Glomerular visceral epithelial cell (primary cell): ENCODE results near the gene CCKAR.

Experiments used
- DNase-seq: peaks from one replicate; pipeline ENCODE4 v3.0.0-alpha.2; 2016; ENCODE audit errors: extremely low spot score

Gene CCKAR

GRCh38 chr4:26491449-26492170 is 1.3 kb upstream of the CCKAR start:
- DNase-seq = no peak

DNA sequence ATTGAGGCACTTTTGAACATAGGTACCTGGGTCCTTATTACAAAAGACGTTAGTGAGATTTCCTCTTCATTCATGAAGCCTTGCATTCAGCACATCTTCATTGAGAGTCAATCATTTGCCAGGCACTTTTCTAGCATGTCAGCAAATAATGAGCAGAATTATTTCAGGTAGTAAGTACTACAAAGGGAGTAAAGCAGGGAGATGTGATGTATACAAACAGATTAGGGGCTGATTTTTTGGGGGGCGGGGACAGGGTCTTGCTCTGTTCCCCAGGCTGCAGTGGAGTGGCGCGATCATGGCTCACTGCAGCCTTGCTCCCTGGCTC is 638 bp upstream of the CCKAR start:
- DNase-seq = no peak

- DNase-seq = no peak
These were observed 941 bp downstream of the CCKAR start for GRCh38 chr4:26489101-26489985.

DNA sequence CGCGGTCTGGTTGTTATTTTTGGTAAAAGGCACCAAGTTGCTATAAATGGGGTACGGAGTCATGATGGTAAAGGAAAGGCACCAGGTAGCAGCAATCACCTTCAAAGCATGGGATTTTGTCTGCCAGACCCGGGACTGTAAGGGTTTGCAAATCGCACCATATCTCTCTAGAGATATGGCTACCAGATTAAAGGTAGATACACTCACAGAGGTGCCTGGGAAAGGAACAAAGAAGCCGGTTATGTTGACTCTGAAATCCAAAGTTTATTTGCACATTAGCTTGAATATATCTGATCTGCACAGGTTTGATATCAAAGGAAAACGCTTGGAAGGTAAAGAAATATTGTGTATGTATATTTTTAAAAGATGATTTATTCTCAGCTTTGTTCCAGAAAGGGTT is 4.6 kb downstream of the CCKAR start:
- no peak for DNase-seq

DNA sequence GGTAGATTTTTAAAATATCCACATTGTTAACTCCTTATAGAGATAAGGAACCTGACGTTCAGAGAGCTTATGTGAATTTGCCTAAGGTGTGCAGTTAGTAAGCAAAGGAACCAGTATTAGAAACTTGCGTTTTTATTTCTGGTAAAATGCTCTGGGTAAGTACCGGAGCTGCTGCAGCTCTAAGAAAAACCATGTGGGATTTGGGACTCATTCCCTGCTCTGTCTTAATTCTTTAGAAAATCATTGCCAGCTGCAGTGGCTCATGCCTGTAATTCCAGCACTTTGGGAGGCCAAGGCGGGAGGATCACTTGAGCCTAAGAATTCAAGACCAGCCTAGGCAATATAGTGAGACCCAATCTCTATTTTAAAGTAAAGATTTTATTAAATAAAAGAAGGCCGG is 5.8 kb downstream of the CCKAR start:
- DNase-seq = no peak

DNA sequence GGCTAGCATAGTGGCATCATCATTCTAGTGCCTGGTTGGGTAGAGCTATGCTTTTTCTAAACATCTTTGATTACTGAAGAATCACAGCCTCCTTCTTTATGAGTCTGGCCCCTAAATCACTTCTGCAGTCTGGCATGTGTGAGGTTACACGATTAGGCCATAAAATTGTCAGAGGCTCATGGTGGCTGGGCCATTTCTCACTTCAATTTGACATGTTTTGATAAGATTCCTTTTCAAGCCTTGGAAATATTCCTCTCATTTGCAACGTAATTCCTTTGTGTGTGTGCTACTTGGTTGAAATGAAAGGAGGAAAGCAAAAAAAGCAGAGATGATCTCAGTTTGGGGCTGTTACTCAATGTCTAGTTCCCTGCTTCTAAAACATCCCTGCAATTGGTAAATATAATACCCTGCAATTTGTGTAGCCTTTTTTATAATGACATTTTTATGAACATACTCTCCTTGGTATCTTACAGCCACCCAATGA is 6.2 kb downstream of the CCKAR start:
- DNase-seq = no peak

DNA sequence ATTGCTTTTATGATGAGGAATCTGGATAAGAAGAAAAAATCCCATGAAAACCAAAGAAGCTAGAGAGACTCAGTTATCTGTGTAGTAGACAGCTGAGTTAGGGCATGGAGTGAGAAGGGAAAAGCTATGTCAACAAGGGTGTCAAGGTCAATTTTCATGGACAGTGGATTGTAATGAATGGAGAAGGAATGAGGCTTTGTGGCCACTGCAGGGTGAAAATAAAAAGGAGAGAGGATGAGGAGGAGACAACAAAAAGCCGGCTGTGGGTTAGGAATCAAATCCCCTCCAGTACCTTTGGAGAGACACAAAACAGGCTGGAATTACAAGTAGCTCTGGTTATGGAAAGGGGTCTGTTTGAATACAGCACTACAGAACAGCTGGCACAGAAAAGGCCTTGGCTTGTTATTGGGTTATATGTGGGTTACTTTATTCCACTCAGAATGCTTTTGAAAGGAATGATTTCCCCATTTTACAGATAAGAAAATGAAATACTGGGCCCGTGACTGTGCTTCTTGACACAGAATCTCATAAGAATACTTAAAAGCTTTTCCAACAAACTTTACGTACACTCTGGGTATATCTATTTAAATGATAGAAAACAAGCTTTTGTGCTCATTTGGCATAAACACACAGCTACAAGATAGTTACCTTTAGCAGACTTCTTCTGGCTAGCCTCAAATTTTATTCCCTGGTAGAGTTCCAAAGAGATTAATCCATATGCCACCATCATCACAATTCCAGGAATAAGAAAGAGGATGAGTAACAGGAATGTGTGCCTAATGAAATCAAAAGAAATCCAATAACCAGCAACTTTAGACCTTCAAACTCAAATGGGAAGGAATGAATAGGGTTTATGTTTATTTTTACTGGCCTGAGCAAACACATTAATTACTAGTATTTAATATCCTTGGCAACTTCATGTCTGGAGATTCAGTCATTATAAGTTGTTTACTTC is 7.5 kb downstream of the CCKAR start:
- DNase-seq = no peak

DNA sequence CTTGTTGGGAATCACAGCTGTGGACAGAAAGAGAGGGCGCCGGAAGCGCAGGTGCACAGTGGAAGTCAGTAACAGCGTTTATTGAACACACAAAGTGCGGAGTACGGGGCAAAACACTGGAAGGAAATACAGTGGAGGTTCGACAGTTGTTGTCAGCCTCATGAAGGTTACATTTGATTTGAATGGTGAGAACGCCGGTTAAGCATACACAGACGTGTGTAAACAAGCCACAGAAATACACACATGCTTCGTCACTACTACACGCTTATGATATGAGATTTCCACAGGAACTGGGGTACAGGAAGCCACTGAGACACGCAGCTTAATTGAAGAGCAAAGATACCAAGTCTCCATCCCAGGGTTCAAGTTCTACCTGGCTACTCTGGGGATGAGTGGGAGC is 12.0 kb downstream of the CCKAR start:
- no peak for DNase-seq

DNA sequence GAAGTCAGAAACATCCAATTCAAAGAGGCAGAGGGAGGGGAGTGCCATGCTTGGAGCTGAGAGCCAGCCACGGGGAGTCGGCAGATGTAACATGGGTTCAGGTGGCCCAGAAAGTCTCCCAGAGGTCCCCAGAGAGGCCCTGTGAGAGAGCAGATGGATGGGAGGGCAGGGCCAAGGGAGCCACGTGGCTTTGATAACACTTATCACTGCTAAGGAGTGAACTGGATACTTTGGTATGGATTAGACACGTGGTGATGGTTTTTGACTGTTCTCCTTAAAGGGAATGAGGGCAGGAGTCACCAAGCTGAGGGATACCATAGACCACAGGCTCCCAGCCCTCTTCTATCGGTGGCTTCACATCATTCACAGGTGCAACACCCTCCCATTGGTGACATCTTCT is 13.7 kb downstream of the CCKAR start:
- DNase-seq = no peak

GRCh38 chr4:26475716-26476115 is 14.6 kb downstream of the CCKAR start:
- DNase-seq = no peak

GRCh38 chr4:26474551-26474950 is 15.7 kb downstream of the CCKAR start:
- no peak for DNase-seq

DNA sequence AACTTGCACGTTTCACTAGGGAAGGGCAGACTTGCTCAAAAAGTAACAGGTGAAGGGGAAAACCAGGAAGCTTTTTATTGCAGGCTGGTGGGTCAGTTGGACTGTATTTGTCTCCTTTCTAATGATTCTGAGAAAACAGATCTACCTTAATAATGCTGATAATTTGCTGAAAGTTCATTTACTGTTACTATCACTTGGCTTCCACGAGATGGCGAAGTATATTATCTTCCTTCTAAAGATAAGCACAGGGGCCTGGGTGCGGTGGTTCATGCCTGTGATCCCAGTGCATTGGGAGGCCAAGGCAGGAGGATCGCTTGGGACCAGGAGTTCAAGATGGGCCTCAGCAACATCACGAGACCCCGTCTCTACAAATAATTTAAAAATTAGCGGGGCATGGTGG is 16.4 kb downstream of the CCKAR start:
- no peak for DNase-seq

GRCh38 chr4:26471890-26472289 is 18.4 kb downstream of the CCKAR start:
- DNase-seq = no peak

- DNase-seq = no peak
These were observed 21.3 kb downstream of the CCKAR start for GRCh38 chr4:26468977-26469376.

DNA sequence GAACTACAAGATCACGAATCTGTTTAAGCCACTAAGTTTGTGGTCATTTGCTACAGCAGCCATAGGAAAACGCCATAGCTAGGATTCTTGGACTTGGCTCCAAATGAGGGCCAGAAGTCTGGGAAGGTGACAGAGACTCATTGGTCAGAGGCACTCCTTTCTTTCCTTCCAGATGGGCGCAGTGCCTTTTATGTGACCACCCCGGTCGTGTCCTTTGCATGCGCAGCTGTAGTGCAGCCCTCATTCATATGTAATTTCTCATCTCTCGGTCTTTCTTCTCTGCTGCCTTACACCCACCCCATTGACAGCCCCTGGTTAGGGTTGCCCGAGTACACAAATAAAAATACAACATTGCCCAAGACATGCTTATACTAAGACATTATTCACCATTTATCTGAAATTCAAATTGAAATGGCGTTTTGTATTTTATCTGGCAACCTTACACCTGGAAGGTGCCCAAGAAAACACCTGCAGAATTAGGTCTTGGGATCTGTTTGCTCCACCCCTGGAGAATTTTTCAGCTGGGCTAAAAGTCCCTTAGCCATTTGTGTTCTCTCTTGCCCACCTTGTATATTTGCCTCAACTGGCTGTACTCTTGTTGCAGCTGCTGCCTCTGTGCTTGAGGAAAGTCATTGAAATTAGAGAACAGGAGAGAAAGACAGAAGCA is 21.9 kb downstream of the CCKAR start:
- DNase-seq = no peak

GRCh38 chr4:26467724-26468123 is 22.6 kb downstream of the CCKAR start:
- DNase-seq = no peak

DNA sequence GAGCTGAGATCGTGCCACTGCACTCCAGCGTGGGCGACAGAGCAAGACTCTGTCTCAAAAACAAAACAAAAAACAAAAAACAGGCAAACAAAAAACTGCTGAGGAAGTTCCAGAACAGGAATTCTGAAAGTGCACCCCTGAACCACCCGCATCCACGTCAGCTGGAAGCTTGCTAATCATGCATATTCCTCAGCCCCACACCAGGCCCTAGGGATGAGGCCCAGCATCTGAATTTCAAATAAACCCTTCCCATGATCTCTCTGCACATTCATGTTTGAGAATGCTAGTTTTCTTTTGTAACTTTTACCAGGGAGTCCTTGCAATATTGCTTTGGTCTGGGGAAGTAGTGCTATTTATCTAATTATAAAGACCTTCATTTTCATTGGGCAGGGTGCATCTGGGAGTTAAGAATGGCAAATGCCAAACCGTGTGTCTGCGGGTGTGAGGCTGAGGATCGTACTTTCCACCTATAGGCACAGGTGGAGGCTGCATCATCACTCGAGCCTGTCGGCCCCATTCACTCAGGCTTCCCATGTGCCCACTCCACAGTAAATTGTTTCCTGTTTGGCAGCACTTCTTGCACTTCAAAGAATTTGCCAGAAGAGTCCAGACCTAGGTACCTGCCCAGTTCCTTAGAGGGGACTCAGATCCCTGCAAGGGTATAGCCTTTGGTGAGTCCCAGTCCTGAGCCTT is 23.6 kb downstream of the CCKAR start:
- no peak for DNase-seq

GRCh38 chr4:26464420-26465095 is 25.7 kb downstream of the CCKAR start:
- DNase-seq = no peak

DNA sequence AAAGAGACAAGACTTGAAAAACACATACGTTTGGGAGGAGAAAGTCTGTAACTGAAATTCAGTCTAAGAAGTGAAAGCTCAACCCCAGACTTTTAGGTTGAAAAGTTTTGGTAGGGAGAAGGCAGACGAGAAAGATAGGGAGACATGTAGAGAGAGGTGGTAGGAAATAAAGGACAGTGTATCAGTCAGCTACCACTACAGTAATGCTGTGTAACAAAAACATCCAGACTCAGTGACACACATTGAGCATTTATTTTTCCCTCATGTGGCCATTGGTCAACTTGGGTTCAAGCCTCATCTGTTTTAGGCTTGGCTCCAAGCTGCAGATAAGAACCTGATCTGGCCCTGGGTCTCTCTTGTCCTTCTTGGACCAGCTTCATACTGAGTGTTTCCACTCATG is 26.9 kb downstream of the CCKAR start:
- no peak for DNase-seq

DNA sequence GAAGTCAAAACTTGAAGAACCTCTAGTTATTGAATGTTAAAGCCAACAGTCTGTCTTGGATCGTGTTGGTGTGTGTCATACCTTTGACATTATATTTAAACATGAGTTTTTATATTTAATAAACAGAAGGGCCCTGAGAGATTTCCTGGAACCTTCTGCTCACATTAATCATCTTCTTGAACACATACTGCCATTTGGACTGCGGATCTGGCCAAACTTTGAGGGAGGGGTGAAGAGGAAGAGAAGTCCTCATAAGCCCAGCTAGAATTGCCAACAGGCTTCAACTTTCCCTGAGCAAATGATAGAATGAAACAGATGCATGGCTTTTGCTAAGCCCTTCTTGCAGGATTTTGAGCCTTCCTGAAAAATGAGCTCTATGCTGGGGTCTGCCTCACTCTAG is 27.4 kb downstream of the CCKAR start:
- DNase-seq = no peak
